ENCODE data around the gene KIF3C. TPM values are rescaled to one million over a fixed set of nuclear protein-coding genes. Genes with fewer than 3 reads are reported as not detected.
A peak's percentile ranks its signal among the peaks of the same experiment; 100 is the strongest.

KIF3C gene
- total RNA-seq, 2 experiments from 2014 or later, result 3.6 to 3.8 TPM

GRCh38 chr2:25982968-25983280 is 627 bp upstream of the KIF3C start:
- no peak for TF ChIP-seq CTCF (IDR thresholded peaks at IDR 0.05)
- ChIA-PET CTCF (interaction anchor here (1.4 to 3.7 kb wide), 2 partner anchors 8 to 376 kb away, joined by 5 to 28 read pairs; no protein-coding TSS in a partner anchor), POLR2A (no interaction called here)
- no peaks in the 10 kb centered on the region for H3K9me3 Mint-ChIP-seq
- DNase-seq, result no peak
- intact Hi-C loops (cut with micrococcal nuclease), result no loop called here
- peak overlapping the region; percentile 61 for H3K4me3 Mint-ChIP-seq
- H3K4me1 Mint-ChIP-seq (ENCODE audit: low read depth), result no peaks in the 10 kb centered on the region
- no peak overlapping the region for H3K27ac Mint-ChIP-seq
- ATAC-seq, result no peak
- H3K36me3 Mint-ChIP-seq (ENCODE audit: low read depth), result no peaks in the 10 kb centered on the region
- no peaks in the 10 kb centered on the region for H3K27me3 Mint-ChIP-seq

GRCh38 chr2:25981596-25982272 is 563 bp downstream of the KIF3C start:
- ChIA-PET POLR2A (interaction anchor here (0.6 to 1.1 kb wide), 3 partner anchors 16 to 109 kb away, joined by 3 to 4 read pairs (median 3); no protein-coding TSS in a partner anchor), CTCF (interaction anchor here (0.7 to 3.7 kb wide), 4 partner anchors 10 to 374 kb away, joined by 3 to 28 read pairs (median 4); no protein-coding TSS in a partner anchor)
- Mint-ChIP-seq H3K4me1 (ENCODE audit: low read depth) (no peaks in the 10 kb centered on the region), H3K27me3 (no peaks in the 10 kb centered on the region), H3K36me3 (ENCODE audit: low read depth) (no peaks in the 10 kb centered on the region), H3K9me3 (no peaks in the 10 kb centered on the region), H3K27ac (peak overlapping the region; percentile 42), H3K4me3 (peak overlapping the region; percentile 77)
- ATAC-seq, result peak; percentile 45
- intact Hi-C loops (cut with micrococcal nuclease), result no loop called here
- peak; percentile 37 for DNase-seq
- no peak for TF ChIP-seq CTCF (IDR thresholded peaks at IDR 0.05)

GRCh38 chr2:25980951-25981350 is 1.3 kb downstream of the KIF3C start:
- no peaks in the 10 kb centered on the region for H3K36me3 Mint-ChIP-seq (ENCODE audit: low read depth)
- CTCF ChIA-PET, result interaction anchor here (1.8 to 3.7 kb wide), 2 partner anchors 10 to 25 kb away, joined by 3 to 28 read pairs; no protein-coding TSS in a partner anchor
- H3K4me3 Mint-ChIP-seq, result peak overlapping the region; percentile 77
- no peak for ATAC-seq
- POLR2A ChIA-PET, result interaction anchor here (0.6 to 0.7 kb wide), 2 partner anchors 9 to 108 kb away, joined by 3 to 4 read pairs; no protein-coding TSS in a partner anchor
- TF ChIP-seq CTCF (IDR thresholded peaks at IDR 0.05), result no peak
- H3K4me1 Mint-ChIP-seq (ENCODE audit: low read depth), result no peaks in the 10 kb centered on the region
- H3K27me3 Mint-ChIP-seq, result no peaks in the 10 kb centered on the region
- intact Hi-C loops (cut with micrococcal nuclease), result no loop called here
- DNase-seq, result no peak
- no peaks in the 10 kb centered on the region for H3K9me3 Mint-ChIP-seq
- H3K27ac Mint-ChIP-seq, result no peak overlapping the region

GRCh38 chr2:25980076-25980887 is 2.0 kb downstream of the KIF3C start:
- Mint-ChIP-seq H3K36me3 (ENCODE audit: low read depth) (no peaks in the 10 kb centered on the region), H3K27me3 (no peaks in the 10 kb centered on the region), H3K4me1 (ENCODE audit: low read depth) (no peaks in the 10 kb centered on the region), H3K9me3 (no peaks in the 10 kb centered on the region), H3K4me3 (no peak overlapping the region), H3K27ac (no peak overlapping the region)
- DNase-seq (no peak), ATAC-seq (no peak)
- ChIA-PET POLR2A (interaction anchor here (0.7 kb wide), 1 partner anchor 8 kb away, joined by 4 read pairs; no protein-coding TSS in a partner anchor), CTCF (interaction anchor here (1.8 to 3.7 kb wide), 2 partner anchors 11 to 24 kb away, joined by 3 to 28 read pairs; no protein-coding TSS in a partner anchor)
- TF ChIP-seq CTCF (IDR thresholded peaks at IDR 0.05), result no peak
- intact Hi-C loops (cut with micrococcal nuclease), result no loop called here

Data from activated CD8-positive, alpha-beta T cell treated with anti-CD3 and anti-CD28 coated beads for 36 hours (primary cell).